Esophagus muscularis mucosa (tissue), 3 donors: ENCODE measurements around the gene SPSB2.

Experiments
- CTCF ChIP-seq, 3 experiments: fragments of 200-600 bp in 2 of 3; fragments of 450-650 bp in 1 of 3; sonication (generic) in 2 of 3; IDR thresholded peaks; one replicate each; pipeline ENCODE4 v1.5.1; 2017 to 2019; ENCODE audit warnings: antibody characterized with exemption in 3 of 3, mild to moderate bottlenecking in 2 of 3, moderate library complexity in 1 of 3
- POLR2A ChIP-seq: fragments of 450-650 bp; IDR thresholded peaks from one replicate; pipeline ENCODE4 v1.6.1; 2017; ENCODE audit warnings: antibody characterized with exemption, moderate library complexity, mild to moderate bottlenecking, low read depth
- POLR2AphosphoS5 ChIP-seq, 2 donors: sonication (generic); formaldehyde crosslinking; IDR thresholded peaks; one replicate each; pipeline ENCODE4 v1.6.1; 2017; ENCODE audit warnings: antibody characterized with exemption in 2 of 2

- no peak for TF ChIP-seq POLR2AphosphoS5 (IDR thresholded peaks at IDR 0.05)
- no peak for TF ChIP-seq POLR2A
- no peak for TF ChIP-seq CTCF (IDR thresholded peaks at IDR 0.05)
These were observed 19.5 kb downstream of the SPSB2 start for GRCh38 chr12:6853626-6854025.
